ENCODE measurements around the gene KCND1.

Gene KCND1

GRCh38 chrX:48969471-48969870 lies 2.2 kb downstream of the KCND1 start:
- DNase-seq (ENCODE audit: low read depth): no peak
- no peak for TF ChIP-seq CTCF (IDR thresholded peaks at IDR 0.05; ENCODE audit: control insufficient read depth, insufficient read depth, low read depth, low read length, missing control alignments)
- H3K4me3 ChIP-seq (ENCODE audit: control insufficient read depth, low read depth, low read length): no peak overlapping the region

DNA sequence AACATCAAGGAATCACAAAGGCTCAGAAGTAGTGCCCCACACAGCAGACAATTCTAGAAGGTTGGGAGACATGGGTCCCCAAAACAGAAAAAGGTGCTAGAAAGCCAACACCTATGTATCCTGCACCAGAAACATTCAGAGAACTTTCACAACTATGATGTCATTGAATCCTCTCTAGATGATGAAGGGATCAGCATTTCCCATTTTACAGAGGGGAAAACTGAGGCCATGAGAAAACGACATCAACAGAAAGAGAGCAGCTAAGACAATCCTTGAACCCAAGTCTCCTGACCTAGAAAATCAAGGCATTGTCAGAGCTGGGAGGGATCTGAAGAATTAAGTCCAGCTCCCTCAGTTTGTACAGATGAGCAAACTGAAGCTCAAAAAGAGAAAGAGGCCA lies 3.3 kb downstream of the KCND1 start:
- DNase-seq (ENCODE audit: low read depth): no peak
- no peak for TF ChIP-seq CTCF (IDR thresholded peaks at IDR 0.05; ENCODE audit: control insufficient read depth, insufficient read depth, low read depth, low read length, missing control alignments)
- no peak overlapping the region for H3K4me3 ChIP-seq (ENCODE audit: control insufficient read depth, low read depth, low read length)

DNA sequence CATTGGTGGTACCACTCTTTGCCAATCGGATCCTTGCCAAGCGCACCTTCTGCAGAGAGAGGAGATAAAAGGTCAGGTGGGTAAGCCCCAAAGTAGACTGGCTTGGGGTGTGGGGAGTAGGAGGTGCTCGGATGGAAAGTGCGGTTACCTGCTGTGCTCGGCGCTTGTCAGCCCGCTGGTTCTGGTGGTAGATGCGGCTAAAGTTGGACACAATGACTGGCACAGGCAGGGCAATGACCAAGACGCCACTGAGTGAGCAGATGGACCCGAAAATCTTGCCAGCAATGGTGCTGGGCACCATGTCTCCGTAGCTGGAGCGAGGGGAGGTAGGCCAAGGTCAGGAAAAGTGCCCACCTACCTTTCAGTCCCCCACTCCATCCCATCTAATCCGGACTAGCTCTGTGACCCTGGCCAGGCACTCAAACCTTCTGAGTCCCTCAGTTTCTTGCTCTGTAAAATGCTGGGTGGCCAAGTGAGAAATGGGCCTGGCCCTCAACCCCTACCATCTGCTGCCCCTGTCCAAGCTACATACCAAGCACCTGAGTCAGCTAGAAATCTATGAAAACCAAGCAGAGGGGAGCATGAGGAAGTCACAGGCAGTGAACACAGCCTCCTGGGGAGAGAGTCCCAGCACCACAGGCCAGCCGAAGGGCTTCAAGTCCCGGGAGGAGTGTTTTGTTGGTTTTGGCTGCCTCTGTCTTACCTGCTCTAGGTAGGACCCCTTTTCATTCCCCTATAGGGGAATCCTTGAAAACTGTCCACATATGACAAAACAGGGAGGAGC lies 4.7 kb downstream of the KCND1 start:
- no peak overlapping the region for H3K4me3 ChIP-seq (ENCODE audit: control insufficient read depth, low read depth, low read length)
- TF ChIP-seq CTCF (IDR thresholded peaks at IDR 0.05; ENCODE audit: control insufficient read depth, insufficient read depth, low read depth, low read length, missing control alignments): no peak
- no peak for DNase-seq (ENCODE audit: low read depth)

DNA sequence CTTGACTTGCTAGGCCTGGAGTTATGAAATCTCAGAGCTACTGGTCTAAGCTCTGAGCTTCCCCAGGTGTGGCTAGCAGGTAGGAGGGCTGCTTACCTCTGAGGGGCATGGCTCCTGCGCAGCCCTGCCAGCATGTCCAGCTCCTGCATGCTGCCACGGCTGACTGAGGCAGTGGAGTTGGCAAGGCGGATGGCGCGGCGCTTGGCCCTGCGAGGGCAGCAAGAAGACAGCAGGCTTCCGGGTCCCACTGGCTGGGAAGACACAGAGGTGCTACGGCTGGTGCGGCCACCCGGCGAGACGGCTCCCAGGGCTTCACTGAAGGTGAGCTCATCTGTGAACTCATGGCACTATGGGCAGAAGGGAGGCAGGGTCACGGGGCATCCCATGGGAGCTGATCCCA lies 5.7 kb downstream of the KCND1 start:
- DNase-seq (ENCODE audit: low read depth): no peak
- H3K4me3 ChIP-seq (ENCODE audit: control insufficient read depth, low read depth, low read length): no peak overlapping the region
- no peak for TF ChIP-seq CTCF (IDR thresholded peaks at IDR 0.05; ENCODE audit: control insufficient read depth, insufficient read depth, low read depth, low read length, missing control alignments)

GRCh38 chrX:48961585-48962091 lies 10.0 kb downstream of the KCND1 start:
- H3K4me3 ChIP-seq (ENCODE audit: control insufficient read depth, low read depth, low read length): no peak overlapping the region
- TF ChIP-seq CTCF (IDR thresholded peaks at IDR 0.05; ENCODE audit: control insufficient read depth, insufficient read depth, low read depth, low read length, missing control alignments): no peak
- DNase-seq (ENCODE audit: low read depth): no peak

DNA sequence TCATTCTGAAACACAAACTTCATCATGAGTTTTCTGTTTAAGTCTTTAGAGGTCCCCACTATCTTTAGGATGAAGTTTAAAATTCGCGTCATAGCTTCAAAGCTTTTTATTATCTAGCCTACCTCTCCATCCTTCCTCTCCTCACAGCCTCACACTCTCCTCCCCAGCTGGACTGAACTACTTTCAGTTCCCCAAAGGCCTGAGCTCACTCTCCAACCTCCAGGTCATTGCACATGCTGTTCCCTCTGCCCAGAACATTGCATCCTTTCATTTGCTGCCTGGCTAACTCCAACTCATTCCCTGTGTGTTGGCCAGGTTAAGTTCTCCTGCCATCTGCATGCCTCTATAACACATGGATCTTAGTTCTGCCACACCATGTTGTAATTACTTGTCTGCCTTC lies 11.4 kb downstream of the KCND1 start:
- H3K4me3 ChIP-seq (ENCODE audit: control insufficient read depth, low read depth, low read length): no peak overlapping the region
- no peak for TF ChIP-seq CTCF (IDR thresholded peaks at IDR 0.05; ENCODE audit: control insufficient read depth, insufficient read depth, low read depth, low read length, missing control alignments)
- no peak for DNase-seq (ENCODE audit: low read depth)

Data from AG09309 (cell line).